ENCODE measurements around the gene STON2.

STON2 gene

GRCh38 chr14:81329640-81330381, 70.3 kb downstream of the STON2 start:
- H3K4me3 ChIP-seq (ENCODE audit: low read depth, low read length): no peak overlapping the region
- no peak for DNase-seq (ENCODE audit: low read depth)
- TF ChIP-seq CTCF (IDR thresholded peaks at IDR 0.05; ENCODE audit: low read depth, low read length, missing control alignments): no peak

- TF ChIP-seq CTCF (IDR thresholded peaks at IDR 0.05; ENCODE audit: low read depth, low read length, missing control alignments): no peak
- no peak for DNase-seq (ENCODE audit: low read depth)
- no peak overlapping the region for H3K4me3 ChIP-seq (ENCODE audit: low read depth, low read length)
These were observed 73.7 kb downstream of the STON2 start for GRCh38 chr14:81326451-81326850.

- H3K4me3 ChIP-seq (ENCODE audit: low read depth, low read length): no peak overlapping the region
- DNase-seq (ENCODE audit: low read depth): no peak
- no peak for TF ChIP-seq CTCF (IDR thresholded peaks at IDR 0.05; ENCODE audit: low read depth, low read length, missing control alignments)
These were observed 76.1 kb downstream of the STON2 start for GRCh38 chr14:81324011-81324410.

- no peak for DNase-seq (ENCODE audit: low read depth)
- TF ChIP-seq CTCF (IDR thresholded peaks at IDR 0.05; ENCODE audit: low read depth, low read length, missing control alignments): no peak
- no peak overlapping the region for H3K4me3 ChIP-seq (ENCODE audit: low read depth, low read length)
These were observed 77.0 kb downstream of the STON2 start for GRCh38 chr14:81323093-81323492.

- DNase-seq (ENCODE audit: low read depth): no peak
- no peak overlapping the region for H3K4me3 ChIP-seq (ENCODE audit: low read depth, low read length)
- no peak for TF ChIP-seq CTCF (IDR thresholded peaks at IDR 0.05; ENCODE audit: low read depth, low read length, missing control alignments)
These were observed 80.2 kb downstream of the STON2 start for GRCh38 chr14:81319946-81320345.

- no peak for TF ChIP-seq CTCF (IDR thresholded peaks at IDR 0.05; ENCODE audit: low read depth, low read length, missing control alignments)
- no peak for DNase-seq (ENCODE audit: low read depth)
- no peak overlapping the region for H3K4me3 ChIP-seq (ENCODE audit: low read depth, low read length)
These were observed 80.8 kb downstream of the STON2 start for GRCh38 chr14:81319314-81319713.

GRCh38 chr14:81315341-81315740, 84.8 kb downstream of the STON2 start:
- TF ChIP-seq CTCF (IDR thresholded peaks at IDR 0.05; ENCODE audit: low read depth, low read length, missing control alignments): no peak
- H3K4me3 ChIP-seq (ENCODE audit: low read depth, low read length): no peak overlapping the region
- DNase-seq (ENCODE audit: low read depth): no peak
